T-helper 1 cell treated with Interleukin-12 subunit alpha and Interleukin-12 subunit beta and Interleukin-4 antibody, amounts not matched to agents 30 ng/mL and 1 ng/mL, for 36 hours (primary cell): ENCODE data around the gene MYOZ2. TPM values are rescaled to one million over a fixed set of nuclear protein-coding genes. Genes with fewer than 3 reads are reported as not detected.

Experiments used
- intact Hi-C: fragments of 100-400 bp; cut with micrococcal nuclease; formaldehyde crosslinking; loops from one replicate; pipeline ENCODE4 v1.15.1; 2024
- total RNA-seq: library from RNA; stranded (reverse); gene quantifications from 2 replicates; pipeline ENCODE4 v1.2.3, GENCODE V29; 2022

Gene MYOZ2
- total RNA-seq: not detected in 2 replicates

GRCh38 chr4:119135721-119136121 is at the start of gene MYOZ2:
Gene MYOZ2, plus strand, starts transcription at chr4:119135832. Its CDS starts 694 bp downstream, at chr4:119136526.
- intact Hi-C loops: no loop called here

GRCh38 chr4:119087121-119087520 is 48.5 kb upstream of the MYOZ2 start:
- intact Hi-C loops: no loop called here

GRCh38 chr4:119087656-119088055 is 48.0 kb upstream of the MYOZ2 start:
- intact Hi-C loops: no loop called here

- intact Hi-C loops: no loop called here
Observed at GRCh38 chr4:119093042-119093827, 42.4 kb upstream of the MYOZ2 start.

- intact Hi-C loops: no loop called here
Observed at GRCh38 chr4:119097282-119097900, 38.2 kb upstream of the MYOZ2 start.

GRCh38 chr4:119098306-119098705 is 37.3 kb upstream of the MYOZ2 start:
- intact Hi-C loops: no loop called here

- intact Hi-C loops: no loop called here
Observed at GRCh38 chr4:119099227-119099810, 36.3 kb upstream of the MYOZ2 start.

GRCh38 chr4:119100655-119101054 is 35.0 kb upstream of the MYOZ2 start:
- intact Hi-C loops: no loop called here

- intact Hi-C loops: no loop called here
Observed at GRCh38 chr4:119103263-119103662, 32.4 kb upstream of the MYOZ2 start.

GRCh38 chr4:119104644-119105273 is 30.9 kb upstream of the MYOZ2 start:
- intact Hi-C loops: no loop called here

GRCh38 chr4:119105605-119106004 is 30.0 kb upstream of the MYOZ2 start:
- intact Hi-C loops: no loop called here

- intact Hi-C loops: no loop called here
Observed at GRCh38 chr4:119106036-119107000, 29.3 kb upstream of the MYOZ2 start.

- intact Hi-C loops: no loop called here
Observed at GRCh38 chr4:119110121-119110520, 25.5 kb upstream of the MYOZ2 start.

GRCh38 chr4:119111296-119111695 is 24.3 kb upstream of the MYOZ2 start:
- intact Hi-C loops: no loop called here

- intact Hi-C loops: no loop called here
Observed at GRCh38 chr4:119113033-119113655, 22.5 kb upstream of the MYOZ2 start.

GRCh38 chr4:119116021-119116420 is 19.6 kb upstream of the MYOZ2 start:
- intact Hi-C loops: no loop called here

GRCh38 chr4:119116925-119117900 is 18.4 kb upstream of the MYOZ2 start:
- intact Hi-C loops: no loop called here

GRCh38 chr4:119118397-119118796 is 17.2 kb upstream of the MYOZ2 start:
- intact Hi-C loops: no loop called here

GRCh38 chr4:119124352-119124751 is 11.3 kb upstream of the MYOZ2 start:
- intact Hi-C loops: no loop called here
